GM21717 (cell line): ENCODE measurements around the gene CCDC97.
"Not testable (repeated sequence)": the region's sequence is repeated elsewhere in the genome, so short reads cannot be mapped to it uniquely, and the experiment has no call there.

Experiments
- ATAC-seq: cut with Tn5 transposase; IDR thresholded peaks from one replicate; pipeline ENCODE4 v1.9.1; 2021; ENCODE audit warnings: mild to moderate bottlenecking, moderate library complexity; ENCODE audit not compliant: unreplicated experiment

Gene CCDC97

DNA sequence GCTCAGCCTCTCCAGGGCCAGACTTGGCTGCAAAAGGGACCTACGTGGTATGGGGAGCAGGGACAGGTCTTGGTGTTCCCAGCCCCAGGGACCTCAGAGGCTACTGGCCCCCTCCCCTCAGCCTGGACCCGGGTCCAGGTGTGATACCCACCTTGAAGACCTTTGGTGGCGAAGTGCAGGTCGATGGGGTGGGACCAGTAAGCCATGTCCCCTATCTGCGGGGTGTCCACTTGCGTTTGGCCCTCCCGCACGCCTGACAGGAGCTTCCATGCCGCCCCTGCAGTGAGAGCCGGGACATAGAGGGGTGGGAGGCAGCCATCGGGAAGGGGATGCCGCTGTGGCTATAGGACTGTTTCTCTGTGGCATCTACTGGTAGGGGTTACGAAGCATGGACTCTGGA lies 47.8 kb downstream of the CCDC97 start:
- no peak for ATAC-seq

DNA sequence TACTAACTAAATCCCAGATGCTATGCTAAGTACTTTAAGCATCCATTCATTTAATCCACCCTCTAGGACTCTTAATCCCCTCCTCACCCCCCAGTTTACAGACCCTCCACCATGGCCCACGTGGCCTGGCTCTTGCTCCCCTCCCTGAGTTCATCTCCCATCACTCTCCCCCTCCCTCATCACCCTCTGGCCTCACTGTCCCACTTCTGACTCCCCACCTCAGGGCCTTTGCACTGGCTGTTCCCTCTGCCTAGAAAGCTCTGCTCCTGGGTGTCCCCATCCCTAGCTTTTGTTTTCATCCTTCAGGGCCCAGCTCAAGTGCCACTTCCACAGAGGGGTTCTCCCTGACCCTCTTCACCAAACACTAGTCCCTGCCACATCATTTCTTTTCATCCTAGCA lies 49.8 kb downstream of the CCDC97 start:
- no peak for ATAC-seq

DNA sequence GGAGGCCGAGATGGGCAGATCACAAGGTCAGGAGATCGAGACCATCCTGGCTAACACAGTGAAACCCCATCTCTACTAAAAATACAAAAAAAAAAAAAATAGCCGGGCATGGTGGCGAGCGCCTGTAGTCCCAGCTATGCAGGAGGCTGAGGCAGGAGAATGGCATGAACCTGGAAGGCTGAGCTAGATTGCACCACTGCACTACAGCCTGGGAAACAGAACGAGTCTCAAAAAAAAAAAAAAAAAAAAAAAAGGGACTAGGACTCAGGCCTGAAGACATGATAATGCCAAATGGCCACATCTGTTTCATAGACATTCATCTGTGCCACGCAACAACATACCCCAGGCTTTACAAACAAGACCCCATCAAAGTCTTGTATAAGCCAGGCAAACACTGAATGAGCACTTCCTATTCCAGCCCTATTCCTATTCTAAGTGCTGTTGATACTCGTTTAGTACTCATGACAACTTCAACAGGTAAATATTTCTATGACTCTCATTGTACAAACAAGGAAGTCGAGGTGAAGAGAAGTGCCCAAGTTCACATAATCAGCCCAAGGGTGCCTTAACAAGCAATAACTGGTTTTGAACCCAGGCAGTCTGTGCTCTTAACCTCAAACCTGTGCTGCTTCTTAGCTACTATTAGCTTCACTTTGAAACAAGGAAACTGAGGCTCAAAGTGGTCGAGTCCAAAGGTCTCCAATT lies 52.3 kb downstream of the CCDC97 start:
- ATAC-seq: no peak

DNA sequence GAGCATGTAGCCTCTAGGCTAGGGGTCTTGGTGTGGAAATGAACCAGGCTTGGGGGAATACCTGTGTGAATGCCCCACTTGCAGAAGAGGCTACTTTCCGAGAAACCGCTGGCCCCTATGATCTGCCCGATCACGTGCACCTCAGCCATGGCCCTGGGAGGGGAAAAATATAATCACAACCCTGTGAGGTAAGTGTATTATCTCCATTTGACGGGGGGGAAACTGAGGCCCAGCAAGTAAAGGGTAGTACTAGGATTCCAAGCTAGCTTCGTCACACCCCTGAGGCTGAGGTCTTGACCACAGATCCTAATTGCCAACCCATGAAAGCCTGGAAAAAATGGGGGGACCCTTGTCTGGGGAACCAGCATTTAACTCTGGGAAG lies 53.4 kb downstream of the CCDC97 start:
- ATAC-seq: peak; percentile 2

DNA sequence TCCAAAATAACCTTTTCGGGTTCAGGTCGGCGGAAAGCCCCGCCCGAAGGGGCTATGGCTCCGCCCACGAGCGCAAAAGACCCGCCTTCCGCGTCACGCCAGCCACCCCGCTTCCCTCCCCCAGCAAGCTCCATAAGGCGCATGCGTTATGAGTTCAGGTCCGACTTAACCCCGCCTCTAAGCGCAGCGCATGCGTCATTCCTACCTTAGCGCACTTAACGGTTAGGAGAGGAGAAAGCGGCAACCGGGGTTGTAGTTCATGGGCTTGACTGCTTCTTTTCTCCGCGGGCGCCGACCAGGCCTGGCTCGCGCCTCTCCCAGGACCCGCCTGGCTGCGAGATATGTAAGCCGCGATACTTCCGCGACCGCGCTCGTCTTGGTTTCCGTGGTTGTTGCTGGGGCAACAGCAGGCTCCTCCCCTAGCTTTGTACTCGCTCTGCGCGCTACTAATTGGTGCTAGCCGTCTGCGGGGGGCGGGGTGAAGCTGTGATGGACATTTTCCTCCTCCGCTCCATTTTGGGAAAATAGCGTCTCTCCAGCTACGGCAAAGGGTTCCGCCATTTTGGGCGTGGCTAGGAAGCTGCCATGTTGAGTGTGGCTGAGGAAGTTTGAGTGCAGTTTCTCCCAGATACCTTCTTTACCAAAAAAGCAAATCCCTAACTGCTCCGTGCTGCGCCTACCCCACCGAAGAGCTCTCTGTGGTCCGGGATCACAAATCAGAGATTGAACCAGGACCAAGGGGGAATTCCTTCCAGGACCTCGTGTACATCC lies 54.0 kb downstream of the CCDC97 start, which contains the start of gene B9D2:
TSS of gene B9D2 (minus strand) at position 397 of the 771 bp plus-strand sequence. CDS start 630 bp downstream, outside the sequence.
- peak; percentile 77 for ATAC-seq

DNA sequence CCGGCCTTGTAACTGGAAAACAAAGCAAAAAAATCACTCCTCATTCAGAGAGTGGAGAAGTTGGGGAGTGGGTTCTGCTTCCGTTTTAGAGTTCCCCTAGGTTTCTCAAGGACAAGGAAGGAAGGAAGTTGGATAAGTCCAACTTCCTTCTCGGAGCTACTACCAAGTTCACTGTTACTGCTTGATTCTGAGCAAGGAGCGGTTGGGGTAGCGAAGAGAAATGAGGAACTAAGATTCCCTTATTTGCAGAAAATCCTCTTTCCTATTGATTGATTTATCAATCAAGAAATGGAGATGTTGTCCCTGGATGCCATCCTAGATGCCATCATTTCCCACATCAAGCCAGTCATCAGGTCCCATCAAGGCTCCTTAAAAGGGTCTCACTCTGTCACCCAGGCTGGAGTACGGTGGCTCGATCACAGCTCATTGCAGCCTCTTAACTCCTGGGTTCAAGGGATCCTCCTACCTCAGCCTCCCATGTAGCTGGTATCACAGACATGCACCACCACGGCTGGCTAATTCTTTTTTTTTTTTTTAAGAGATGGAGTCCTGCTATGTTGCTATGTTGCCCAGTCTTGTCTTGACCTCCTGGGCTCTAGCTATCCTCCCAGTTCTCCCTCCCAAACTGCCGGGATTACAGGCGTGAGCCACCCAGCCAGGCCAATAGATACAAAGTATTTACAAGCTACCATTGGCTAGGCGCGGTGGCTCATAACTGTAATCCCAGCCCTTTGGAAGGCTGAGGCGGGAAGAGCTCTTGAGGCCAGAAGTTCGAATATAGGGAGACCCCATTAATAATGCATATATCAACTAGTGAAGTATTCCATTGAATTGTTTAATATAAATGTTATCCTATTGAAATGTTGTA lies 54.8 kb downstream of the CCDC97 start:
- ATAC-seq: peak; percentile 0

DNA sequence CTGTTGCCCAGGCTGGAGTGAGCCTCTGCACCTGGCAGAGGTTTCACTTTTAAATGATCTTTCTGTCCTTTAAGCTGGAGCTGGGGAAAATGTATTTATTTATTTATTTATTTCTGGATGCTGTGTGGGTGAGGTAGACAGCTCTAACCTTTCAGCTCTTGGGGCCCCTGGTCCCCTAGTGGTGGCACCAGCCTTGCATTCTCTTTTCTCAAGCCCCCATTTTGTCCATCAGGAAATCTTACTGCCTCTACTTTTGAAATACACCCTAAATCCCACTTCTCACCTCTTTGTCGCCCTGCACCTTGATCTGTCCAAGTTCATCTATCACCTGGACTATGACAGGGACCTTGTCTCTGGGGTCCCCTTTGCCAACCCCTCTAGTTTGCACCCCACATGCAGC lies 56.1 kb downstream of the CCDC97 start:
- no peak for ATAC-seq

DNA sequence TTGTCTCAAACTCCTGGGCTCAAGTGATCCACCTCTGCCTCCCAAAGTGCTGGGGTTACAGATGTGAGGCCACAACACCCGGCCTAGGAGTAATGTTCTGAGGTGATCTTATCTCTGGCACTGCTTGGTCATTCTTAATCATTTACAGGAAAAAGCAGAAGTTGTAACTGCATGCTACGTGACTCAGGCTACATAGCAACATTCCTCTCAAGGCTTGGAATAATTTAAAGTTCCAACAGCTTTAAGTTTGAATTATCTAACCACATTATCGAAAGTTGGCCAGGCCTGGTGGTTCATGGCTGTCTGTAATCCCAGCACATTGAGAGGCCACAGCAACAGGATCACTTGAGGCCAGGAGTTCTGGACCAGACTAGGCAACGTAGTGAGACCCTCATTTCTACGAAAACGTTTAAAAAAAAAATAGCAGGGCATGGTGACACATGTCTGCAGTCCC lies 57.9 kb downstream of the CCDC97 start:
- no peak for ATAC-seq

DNA sequence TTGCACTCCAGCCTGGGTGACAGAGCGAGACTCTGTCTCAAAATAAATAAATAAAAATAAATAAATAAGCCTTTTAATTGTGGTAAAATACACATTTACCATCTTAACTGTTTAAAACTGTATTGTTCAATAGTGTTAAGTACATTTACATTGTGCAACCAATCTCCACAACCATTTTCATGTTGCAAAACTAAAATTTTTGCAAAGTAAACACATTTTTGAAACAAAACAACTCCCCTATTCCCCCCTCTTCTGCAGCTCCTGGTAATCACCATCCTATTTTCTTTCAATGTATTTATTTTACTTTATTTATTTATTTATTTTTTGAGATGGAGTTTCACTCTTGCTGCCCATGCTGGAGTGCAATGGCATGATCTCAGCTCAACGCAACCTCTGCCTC lies 59.8 kb downstream of the CCDC97 start:
- no peak for ATAC-seq

DNA sequence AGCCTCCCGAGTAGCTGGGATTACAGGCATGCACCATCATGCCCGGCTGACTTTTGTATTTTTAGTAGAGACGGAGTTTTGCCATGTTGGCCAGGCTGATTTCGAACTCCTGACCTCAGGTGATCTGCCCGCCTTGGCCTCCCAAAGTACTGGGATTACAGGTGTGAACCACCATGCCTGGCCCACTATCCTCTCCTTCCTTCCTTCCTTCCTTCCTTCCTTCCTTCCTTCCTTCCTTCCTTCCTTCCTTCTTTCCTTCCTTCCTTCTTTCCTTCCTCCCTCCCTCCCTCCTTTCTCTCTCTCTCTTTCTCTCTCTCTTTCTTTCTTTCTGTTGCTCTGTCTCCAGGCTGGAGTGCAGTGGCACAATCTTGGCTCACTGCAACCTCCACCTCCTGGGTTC lies 61.1 kb downstream of the CCDC97 start:
- not testable (repeated sequence) for ATAC-seq

DNA sequence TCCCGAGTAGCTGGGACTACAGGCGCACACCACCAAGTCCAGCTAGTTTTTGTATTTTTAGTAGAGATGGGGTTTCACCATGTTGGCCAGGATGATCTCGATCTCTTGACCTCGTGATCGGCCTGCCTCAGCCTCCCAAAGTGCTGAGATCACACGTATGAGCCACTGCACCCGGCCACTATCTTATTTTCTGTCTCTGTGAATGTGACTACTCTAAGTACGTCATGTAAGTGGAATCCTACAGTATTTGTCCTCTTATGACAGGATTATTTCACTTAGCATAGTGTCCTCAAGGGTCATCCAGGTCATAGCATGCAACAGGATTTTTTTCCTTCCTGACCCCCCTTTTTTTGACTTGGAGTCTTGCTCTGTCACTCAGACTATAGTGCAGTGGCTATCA lies 61.6 kb downstream of the CCDC97 start:
- no peak for ATAC-seq

DNA sequence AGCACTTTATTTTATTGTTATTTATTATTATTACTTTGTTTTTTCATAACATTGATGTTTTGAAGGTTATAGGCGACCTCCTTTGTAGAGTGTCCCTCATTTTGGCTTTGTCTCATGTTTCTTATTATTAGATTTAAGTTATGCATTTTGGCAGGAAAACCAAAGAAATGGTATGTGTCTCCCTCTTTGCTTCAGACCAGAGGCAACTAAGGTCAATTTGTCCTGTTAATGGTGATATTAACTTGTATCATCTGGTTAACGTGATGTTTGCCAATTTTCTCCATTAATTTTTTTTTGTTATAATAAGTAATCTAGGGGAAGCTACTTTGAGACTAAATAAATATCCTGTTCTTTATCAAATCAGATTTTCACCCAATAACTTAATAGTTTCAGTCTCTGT lies 62.5 kb downstream of the CCDC97 start:
- ATAC-seq: no peak

DNA sequence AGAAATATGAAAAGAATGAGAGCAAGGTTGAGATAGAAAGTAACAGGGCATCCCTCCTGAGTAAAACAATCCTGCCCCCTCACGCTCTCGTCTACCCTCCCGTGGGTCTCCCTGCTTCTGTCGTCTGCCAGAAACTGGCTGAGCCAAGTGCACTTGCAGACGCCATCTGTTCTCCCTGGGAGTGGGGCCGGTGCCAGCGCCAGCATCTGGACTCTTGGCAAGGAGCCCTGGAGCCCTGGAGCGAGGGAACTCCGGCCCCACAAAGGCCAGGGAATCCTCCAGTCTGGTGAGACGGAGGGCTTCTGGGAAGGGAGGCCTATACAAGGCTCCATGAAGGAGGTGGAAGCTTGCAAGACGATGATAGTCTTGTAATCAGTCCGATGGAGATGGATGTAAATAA lies 64.0 kb downstream of the CCDC97 start:
- ATAC-seq: no peak
